NCI-H345 treated with DMSO at 0.1 percent for 48 hours (cell line): ENCODE measurements around the gene SRP14.
"Not testable (repeated sequence)": the region's sequence is repeated elsewhere in the genome, so short reads cannot be mapped to it uniquely, and the experiment has no call there.

Experiments
- DNase-seq: peaks from one replicate; lab custom pipeline; 2025; ENCODE audit not compliant: unreplicated experiment; lab: John Stamatoyannopoulos, UW

Gene SRP14, protein sequence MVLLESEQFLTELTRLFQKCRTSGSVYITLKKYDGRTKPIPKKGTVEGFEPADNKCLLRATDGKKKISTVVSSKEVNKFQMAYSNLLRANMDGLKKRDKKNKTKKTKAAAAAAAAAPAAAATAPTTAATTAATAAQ

GRCh38 chr15:40038638-40039543 lies at the start of gene SRP14:
Gene SRP14, minus strand, starts transcription at chr15:40039181. Its CDS starts 65 bp downstream, at chr15:40039116.
- DNase-seq = peak; percentile 51

DNA sequence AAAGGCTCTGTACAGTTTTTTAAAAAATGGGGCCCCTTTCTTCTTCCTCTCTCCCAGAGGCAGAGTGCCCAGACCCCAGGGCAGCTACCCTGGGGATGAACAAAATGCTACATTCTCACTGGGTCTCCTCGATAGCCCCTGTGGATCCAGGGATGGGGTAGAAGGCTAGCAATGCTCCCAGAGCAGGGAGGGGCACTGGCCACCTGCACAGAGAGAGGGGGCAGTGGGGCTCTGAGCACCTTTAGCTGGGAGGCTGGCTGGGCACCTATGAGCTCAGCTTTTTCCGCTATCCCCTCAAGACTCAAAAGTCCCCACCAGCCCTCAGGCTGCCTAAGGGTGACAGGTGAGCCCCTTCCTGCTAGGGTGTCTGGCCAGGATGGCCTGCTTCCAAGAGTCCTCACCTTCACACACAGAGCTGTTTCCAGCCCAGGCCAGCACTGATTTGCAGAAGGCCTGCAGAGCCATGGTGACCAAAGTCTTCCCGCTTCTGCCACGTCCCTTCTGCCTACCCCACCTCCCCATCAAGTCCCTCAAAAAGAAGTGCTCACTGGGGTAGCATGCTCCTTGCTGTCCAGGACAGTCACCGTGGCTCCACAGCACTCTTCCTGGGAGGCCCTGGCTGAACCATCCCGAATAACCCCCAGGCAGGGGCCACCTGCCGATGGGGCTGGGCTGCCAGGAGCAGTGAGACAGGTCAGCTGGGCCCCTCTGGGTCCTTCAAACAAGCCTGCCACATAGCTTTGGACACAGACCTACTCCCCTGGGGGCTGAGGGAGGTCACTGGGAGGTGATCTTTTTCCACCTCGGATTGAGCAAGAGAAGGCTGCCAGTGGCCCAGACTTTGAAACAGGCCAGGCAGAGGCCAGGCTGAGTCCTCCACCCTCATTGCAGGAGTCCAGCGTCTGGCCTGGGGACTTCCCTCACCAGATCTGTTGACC lies 49.3 kb upstream of the SRP14 start:
- DNase-seq = no peak

GRCh38 chr15:40087068-40087810 lies 48.3 kb upstream of the SRP14 start:
- DNase-seq = no peak

- DNase-seq = no peak
These were observed 46.3 kb upstream of the SRP14 start for GRCh38 chr15:40085266-40085665.

DNA sequence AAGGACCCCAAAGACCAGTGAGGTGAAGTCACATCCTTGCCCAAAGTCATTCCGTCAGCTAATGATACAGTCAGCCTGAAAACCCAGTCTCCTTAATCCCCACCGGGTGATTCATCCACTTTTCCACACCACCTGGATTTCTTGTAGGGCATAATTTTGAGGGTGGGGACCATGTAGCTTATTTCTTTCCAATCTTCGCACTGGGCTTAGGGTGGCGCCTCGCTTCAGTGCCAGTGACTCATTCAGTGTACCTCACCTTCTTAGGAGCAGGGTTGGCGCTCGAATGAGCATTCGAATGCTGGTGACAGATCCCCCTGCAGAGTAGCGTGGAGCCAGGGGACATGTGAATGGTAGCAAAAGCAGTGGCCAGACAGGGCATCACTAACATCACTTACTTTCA lies 45.7 kb upstream of the SRP14 start:
- no peak for DNase-seq

DNA sequence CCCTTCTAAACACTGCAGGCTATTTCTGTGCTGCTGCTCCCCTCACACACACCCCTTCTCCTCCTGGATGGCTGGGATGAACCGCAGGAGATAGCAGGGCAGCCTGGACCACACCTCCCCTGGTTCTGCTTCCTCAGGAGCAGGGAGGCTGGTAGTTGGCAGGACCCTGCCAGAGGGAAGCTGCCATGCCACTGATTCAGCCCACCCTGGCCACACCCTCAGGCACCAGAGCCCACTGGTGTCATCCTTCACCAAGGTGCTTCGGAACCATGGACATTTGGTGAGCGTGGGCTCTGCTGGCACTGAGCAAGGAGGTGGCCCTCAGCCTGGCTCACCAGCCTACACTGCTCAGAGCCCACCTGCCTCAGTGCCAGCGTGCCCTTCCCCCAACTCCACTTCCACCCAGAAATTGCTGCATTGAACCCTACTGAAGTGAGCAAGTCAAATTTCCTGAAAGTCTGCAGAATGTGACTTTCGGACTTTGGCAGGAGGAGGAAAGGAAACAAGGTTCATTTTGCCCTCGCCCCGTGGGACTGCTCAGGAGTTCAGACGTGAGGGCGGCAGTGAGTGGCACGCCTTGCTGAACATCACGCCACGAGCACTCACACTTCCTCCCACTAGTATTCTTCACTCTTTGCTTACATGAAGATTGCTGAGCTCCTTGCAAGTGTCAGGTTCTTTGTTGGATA lies 43.4 kb upstream of the SRP14 start:
- DNase-seq = no peak

DNA sequence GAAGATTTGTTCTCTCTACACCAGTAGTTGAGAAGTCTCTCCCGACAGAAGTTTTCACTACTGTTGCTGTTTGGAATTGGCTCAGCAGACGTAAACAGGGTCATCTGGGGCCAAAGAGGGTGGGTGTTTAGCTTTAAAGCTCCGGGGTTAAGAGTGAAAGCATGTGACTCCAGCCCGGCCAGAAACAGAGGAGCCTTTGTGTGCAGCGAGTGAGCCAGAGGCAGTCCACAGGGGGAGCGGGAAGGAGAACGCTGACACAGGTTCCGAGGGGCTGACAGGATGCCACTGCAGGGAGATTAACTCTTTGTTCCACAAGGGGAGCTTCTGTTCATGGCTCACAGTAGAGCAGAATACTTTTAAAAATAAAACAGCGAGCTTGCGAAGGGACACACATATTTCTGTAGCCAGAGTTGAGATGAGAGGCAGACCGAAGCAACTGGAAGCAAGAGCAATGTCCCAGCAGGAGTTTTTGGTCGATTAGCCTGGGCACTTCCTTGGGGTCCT lies 42.8 kb upstream of the SRP14 start:
- no peak for DNase-seq

- DNase-seq = no peak
These were observed 41.9 kb upstream of the SRP14 start for GRCh38 chr15:40080847-40081246.

GRCh38 chr15:40080104-40080503 lies 41.1 kb upstream of the SRP14 start:
- no peak for DNase-seq

- no peak for DNase-seq
These were observed 40.5 kb upstream of the SRP14 start for GRCh38 chr15:40079456-40079855.

DNA sequence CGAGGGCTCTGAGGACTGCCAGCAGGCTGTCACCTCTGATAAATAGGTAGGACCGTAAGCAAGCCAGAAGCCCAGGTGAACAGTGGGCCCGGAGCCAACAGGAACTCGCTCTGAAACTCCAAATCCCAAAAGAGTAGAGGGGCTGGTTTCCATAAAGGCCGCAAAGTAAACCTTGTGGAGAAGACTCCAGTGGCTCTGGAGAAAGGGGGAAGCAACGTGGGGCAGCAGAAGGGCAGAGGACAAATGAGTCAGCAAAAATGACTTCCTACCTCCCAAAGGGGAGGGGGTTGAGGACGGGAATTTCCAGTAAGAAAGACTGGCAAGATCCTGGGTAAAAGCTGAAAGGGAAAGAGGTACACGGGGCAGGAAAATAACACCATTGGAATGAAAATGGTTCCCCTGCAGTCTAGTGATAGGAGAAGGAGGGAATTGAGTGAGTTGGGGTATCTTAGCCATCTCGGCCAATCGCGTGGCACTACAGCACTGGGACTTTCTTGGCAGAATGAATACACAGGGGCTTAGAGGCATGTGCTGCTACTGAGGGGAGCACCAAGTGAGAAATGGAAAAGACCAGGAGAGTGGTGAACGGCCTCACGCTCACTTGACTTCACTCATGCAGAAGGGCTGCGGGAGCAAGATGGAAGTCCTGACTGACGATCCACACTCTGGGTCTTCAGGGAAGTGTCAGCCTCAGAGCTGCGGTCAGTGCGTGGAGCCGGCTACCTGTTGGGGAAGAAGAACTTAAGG lies 36.5 kb upstream of the SRP14 start:
- no peak for DNase-seq

- not testable (repeated sequence) for DNase-seq
These were observed 35.7 kb upstream of the SRP14 start for GRCh38 chr15:40074656-40075055.

- not testable (repeated sequence) for DNase-seq
These were observed 34.9 kb upstream of the SRP14 start for GRCh38 chr15:40073716-40074490.

GRCh38 chr15:40072216-40072990 lies 33.4 kb upstream of the SRP14 start:
- DNase-seq = no peak

DNA sequence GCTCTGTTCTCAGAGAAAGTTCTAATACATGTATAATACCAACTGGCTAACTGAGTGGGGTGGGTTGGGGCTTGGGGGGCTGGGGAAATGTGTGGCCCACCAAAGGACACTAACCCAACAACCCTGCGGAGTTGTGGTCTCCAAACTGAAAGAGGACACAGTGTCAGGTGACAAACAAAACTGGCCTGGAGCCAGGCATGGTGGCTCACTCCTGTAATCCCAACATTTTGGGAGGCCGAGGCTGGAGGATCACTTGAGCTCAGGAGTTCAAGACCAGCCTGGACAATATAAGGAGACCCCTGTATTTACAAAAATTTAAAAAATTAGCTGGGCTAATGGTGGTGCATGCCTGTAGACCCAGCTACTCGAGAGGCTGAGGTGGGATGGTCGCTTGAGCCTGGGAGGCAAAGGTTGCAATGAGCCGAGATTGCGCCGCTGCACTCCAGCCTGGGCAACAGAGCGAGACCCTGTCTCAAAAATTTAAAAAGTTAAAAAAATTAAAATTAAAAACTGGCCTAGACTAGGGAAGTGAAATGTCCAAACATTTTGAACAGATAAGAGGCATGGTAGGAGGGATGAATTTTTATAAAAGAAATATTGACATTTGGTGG lies 31.7 kb upstream of the SRP14 start:
- DNase-seq = no peak

DNA sequence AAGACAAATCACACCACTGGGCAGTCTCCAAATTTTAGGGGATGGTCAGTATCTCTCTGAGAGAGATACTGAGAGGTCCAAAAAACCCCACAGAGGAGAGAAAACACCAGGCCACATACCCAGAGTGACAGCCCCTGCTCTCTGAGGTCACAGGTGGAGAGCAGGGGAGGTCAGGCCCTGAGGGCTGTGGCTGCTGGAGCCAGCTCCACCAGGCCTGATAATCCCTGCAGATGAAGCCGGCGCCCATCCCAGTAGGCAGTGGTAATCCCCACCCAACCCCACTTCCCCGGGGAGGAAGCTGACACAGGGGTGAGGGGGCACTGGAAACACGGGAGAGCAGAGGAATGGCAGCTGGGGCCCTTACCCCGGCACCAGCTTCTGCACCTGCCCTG lies 31.2 kb upstream of the SRP14 start:
- DNase-seq = no peak
